ENCODE results near the gene RBM14. TPM values are rescaled to one million over a fixed set of nuclear protein-coding genes. Genes with fewer than 3 reads are reported as not detected.
"Not testable (repeated sequence)": the region's sequence is repeated elsewhere in the genome, so short reads cannot be mapped to it uniquely, and the experiment has no call there.

Gene RBM14
- 100 to 1,000 TPM; 168 to 182 TPM for total RNA-seq

GRCh38 chr11:66616379-66617154 lies at the start of gene RBM14:
Gene RBM14, plus strand, starts transcription at chr11:66616630. Its CDS starts 91 bp downstream, at chr11:66616721.
- ATAC-seq (peak; percentile 92), DNase-seq (peak; percentile 99)
- ChIA-PET CTCF (interaction anchor here (0.7 to 3.6 kb wide), 7 partner anchors 14 to 137 kb away, joined by 4 to 28 read pairs (median 13); partner anchors contain the start of genes CCDC87, CCS, DPP3 and RBM4), POLR2A (interaction anchor here (0.6 to 4.7 kb wide), 26 partner anchors 8 to 532 kb away, joined by 3 to 78 read pairs (median 3); partner anchors contain the start of genes CCDC87, CCS, MRPL11 and RBM4)
- Mint-ChIP-seq H3K27me3 (ENCODE audit: low read depth) (no peaks in the 10 kb centered on the region), H3K4me3 (peak within 1 kb of the TSS; percentile 98), H3K27ac (peak within 1 kb of the TSS; percentile 99), H3K4me1 (ENCODE audit: low read depth) (peaks cover 36% of the 10 kb centered on the region), H3K36me3 (ENCODE audit: low read depth) (peaks cover 50% of the 10 kb centered on the region), H3K9me3 (ENCODE audit: insufficient read depth) (no peaks in the 10 kb centered on the region)

- POLR2A ChIA-PET: no interaction called here
Measured at GRCh38 chr11:66567787-66568123, 48.7 kb upstream of the RBM14 start.

GRCh38 chr11:66568124-66568916 lies 48.1 kb upstream of the RBM14 start, which contains the start of gene CTSF:
Gene CTSF, minus strand, starts transcription at chr11:66568606. Its CDS starts 120 bp downstream, at chr11:66568486.
- ChIA-PET POLR2A (interaction anchor here (0.7 kb wide), 1 partner anchor 281 kb away, joined by 3 read pairs; no protein-coding TSS in a partner anchor), CTCF (interaction anchor here (1.0 to 3.0 kb wide), 5 partner anchors 10 to 110 kb away, joined by 5 to 18 read pairs (median 6); partner anchors contain the start of genes CCDC87, CCS, RBM4B and ZDHHC24)
- H3K4me1 Mint-ChIP-seq (ENCODE audit: low read depth): peaks cover 3% of the 10 kb centered on the region
- no peak within 1 kb of the TSS for H3K27ac Mint-ChIP-seq
- H3K9me3 Mint-ChIP-seq (ENCODE audit: insufficient read depth): no peaks in the 10 kb centered on the region
- H3K27me3 Mint-ChIP-seq (ENCODE audit: low read depth): peaks cover 28% of the 10 kb centered on the region
- peak within 1 kb of the TSS; percentile 62 for H3K4me3 Mint-ChIP-seq
- ATAC-seq (peak; percentile 93), DNase-seq (peak; percentile 69)
- no peaks in the 10 kb centered on the region for H3K36me3 Mint-ChIP-seq (ENCODE audit: low read depth)

More at GRCh38 chr11:66567787-66568123, 48.7 kb upstream of the RBM14 start:
- no peaks in the 10 kb centered on the region for H3K9me3 Mint-ChIP-seq (ENCODE audit: insufficient read depth)
- DNase-seq (no peak), ATAC-seq (no peak)
- H3K4me3 Mint-ChIP-seq: peak overlapping the region; percentile 60
- peaks cover 3% of the 10 kb centered on the region for H3K4me1 Mint-ChIP-seq (ENCODE audit: low read depth)
- H3K27ac Mint-ChIP-seq: no peak overlapping the region
- no peaks in the 10 kb centered on the region for H3K36me3 Mint-ChIP-seq (ENCODE audit: low read depth)
- CTCF ChIA-PET: interaction anchor here (1.8 to 3.0 kb wide), 3 partner anchors 10 to 111 kb away, joined by 6 to 18 read pairs (median 16); partner anchors contain the start of gene RBM4B
- peaks cover 28% of the 10 kb centered on the region for H3K27me3 Mint-ChIP-seq (ENCODE audit: low read depth)

GRCh38 chr11:66569076-66569475 lies 47.4 kb upstream of the RBM14 start:
- no peaks in the 10 kb centered on the region for H3K9me3 Mint-ChIP-seq (ENCODE audit: insufficient read depth)
- ChIA-PET POLR2A (interaction anchor here (0.7 kb wide), 1 partner anchor 282 kb away, joined by 3 read pairs; no protein-coding TSS in a partner anchor), CTCF (interaction anchor here (1.0 to 3.0 kb wide), 4 partner anchors 11 to 109 kb away, joined by 5 to 18 read pairs (median 10); partner anchors contain the start of genes CCDC87, CCS, RBM4B and ZDHHC24)
- ATAC-seq (no peak), DNase-seq (no peak)
- H3K27ac Mint-ChIP-seq: no peak overlapping the region
- peaks cover 3% of the 10 kb centered on the region for H3K4me1 Mint-ChIP-seq (ENCODE audit: low read depth)
- no peaks in the 10 kb centered on the region for H3K36me3 Mint-ChIP-seq (ENCODE audit: low read depth)
- H3K27me3 Mint-ChIP-seq (ENCODE audit: low read depth): peaks cover 34% of the 10 kb centered on the region
- H3K4me3 Mint-ChIP-seq: no peak overlapping the region

- ChIA-PET POLR2A (interaction anchor here (0.7 kb wide), 1 partner anchor 662 kb away, joined by 3 read pairs; no protein-coding TSS in a partner anchor), CTCF (interaction anchor here (0.9 to 3.0 kb wide), 4 partner anchors 8 to 108 kb away, joined by 4 to 18 read pairs (median 10); partner anchors contain the start of genes RBM4B and ZDHHC24)
- no peaks in the 10 kb centered on the region for H3K9me3 Mint-ChIP-seq (ENCODE audit: insufficient read depth)
- H3K27ac Mint-ChIP-seq: no peak overlapping the region
- H3K4me1 Mint-ChIP-seq (ENCODE audit: low read depth): peaks cover 3% of the 10 kb centered on the region
- no peak overlapping the region for H3K4me3 Mint-ChIP-seq
- H3K27me3 Mint-ChIP-seq (ENCODE audit: low read depth): peaks cover 35% of the 10 kb centered on the region
- no peak for DNase-seq
- H3K36me3 Mint-ChIP-seq (ENCODE audit: low read depth): no peaks in the 10 kb centered on the region
- no peak for ATAC-seq
Measured at GRCh38 chr11:66570079-66570849, 46.2 kb upstream of the RBM14 start.

- ChIA-PET POLR2A (no interaction called here), CTCF (no interaction called here)
- no peaks in the 10 kb centered on the region for H3K36me3 Mint-ChIP-seq (ENCODE audit: low read depth)
- peaks cover 35% of the 10 kb centered on the region for H3K27me3 Mint-ChIP-seq (ENCODE audit: low read depth)
- H3K4me1 Mint-ChIP-seq (ENCODE audit: low read depth): peaks cover 3% of the 10 kb centered on the region
- no peak overlapping the region for H3K27ac Mint-ChIP-seq
- DNase-seq: no peak
- ATAC-seq: no peak
- no peak overlapping the region for H3K4me3 Mint-ChIP-seq
- no peaks in the 10 kb centered on the region for H3K9me3 Mint-ChIP-seq (ENCODE audit: insufficient read depth)
Measured at GRCh38 chr11:66570850-66571180, 45.6 kb upstream of the RBM14 start.

GRCh38 chr11:66579017-66579606 lies 37.3 kb upstream of the RBM14 start:
- ChIA-PET CTCF (interaction anchor here (0.6 to 2.9 kb wide), 11 partner anchors 10 to 255 kb away, joined by 3 to 70 read pairs (median 7); partner anchors contain the start of genes CCDC87, CCS, CTSF and RBM4), POLR2A (interaction anchor here (1.0 to 1.3 kb wide), 4 partner anchors 45 to 264 kb away, joined by 3 to 8 read pairs (median 4); partner anchors contain the start of genes RBM4 and RCE1)
- no peak overlapping the region for H3K4me3 Mint-ChIP-seq
- H3K9me3 Mint-ChIP-seq (ENCODE audit: insufficient read depth): peaks cover 3% of the 10 kb centered on the region
- H3K4me1 Mint-ChIP-seq (ENCODE audit: low read depth): peaks cover 6% of the 10 kb centered on the region
- H3K27ac Mint-ChIP-seq: no peak overlapping the region
- DNase-seq (peak; percentile 75), ATAC-seq (peak; percentile 90)
- peaks cover 2% of the 10 kb centered on the region for H3K36me3 Mint-ChIP-seq (ENCODE audit: low read depth)
- H3K27me3 Mint-ChIP-seq (ENCODE audit: low read depth): peaks cover 12% of the 10 kb centered on the region

GRCh38 chr11:66580803-66581202 lies 35.6 kb upstream of the RBM14 start:
- H3K4me3 Mint-ChIP-seq: no peak overlapping the region
- CTCF ChIA-PET: interaction anchor here (0.8 to 2.9 kb wide), 7 partner anchors 10 to 114 kb away, joined by 3 to 70 read pairs (median 4); partner anchors contain the start of genes CCDC87, CTSF, PELI3 and RBM4B

GRCh38 chr11:66581261-66581660 lies 35.2 kb upstream of the RBM14 start:
- Mint-ChIP-seq H3K36me3 (ENCODE audit: low read depth) (peaks cover 2% of the 10 kb centered on the region), H3K27ac (no peak overlapping the region), H3K27me3 (ENCODE audit: low read depth) (peaks cover 9% of the 10 kb centered on the region), H3K4me3 (no peak overlapping the region), H3K4me1 (ENCODE audit: low read depth) (peaks cover 6% of the 10 kb centered on the region), H3K9me3 (ENCODE audit: insufficient read depth) (peaks cover 3% of the 10 kb centered on the region)
- CTCF ChIA-PET: interaction anchor here (0.8 to 2.9 kb wide), 7 partner anchors 10 to 115 kb away, joined by 3 to 70 read pairs (median 4); partner anchors contain the start of genes CCDC87, CTSF, PELI3 and RBM4B
- DNase-seq (no peak), ATAC-seq (no peak)
- POLR2A ChIA-PET: no interaction called here

More at GRCh38 chr11:66580803-66581202, 35.6 kb upstream of the RBM14 start:
- peaks cover 3% of the 10 kb centered on the region for H3K9me3 Mint-ChIP-seq (ENCODE audit: insufficient read depth)
- peaks cover 6% of the 10 kb centered on the region for H3K4me1 Mint-ChIP-seq (ENCODE audit: low read depth)
- no peak for DNase-seq
- POLR2A ChIA-PET: no interaction called here
- no peak overlapping the region for H3K27ac Mint-ChIP-seq
- peaks cover 2% of the 10 kb centered on the region for H3K36me3 Mint-ChIP-seq (ENCODE audit: low read depth)
- H3K27me3 Mint-ChIP-seq (ENCODE audit: low read depth): peaks cover 11% of the 10 kb centered on the region
- no peak for ATAC-seq

- H3K4me3 Mint-ChIP-seq; POLR2A ChIA-PET; H3K9me3 Mint-ChIP-seq (ENCODE audit: insufficient read depth); ATAC-seq; H3K27ac Mint-ChIP-seq; H3K27me3 Mint-ChIP-seq (ENCODE audit: low read depth); DNase-seq; H3K4me1 Mint-ChIP-seq (ENCODE audit: low read depth); CTCF ChIA-PET; H3K36me3 Mint-ChIP-seq (ENCODE audit: low read depth): not testable (repeated sequence)
Measured at GRCh38 chr11:66582565-66583147, 33.8 kb upstream of the RBM14 start.
